ENCODE results near the gene TWIST2. TPM values are rescaled to one million over a fixed set of nuclear protein-coding genes. Genes with fewer than 3 reads are reported as not detected.

The TWIST2 gene
- total and polyA plus RNA-seq, 10 of the 15 experiments (the other 5 are each of a cell fraction or from before 2014, with no cell fraction given): not detected

DNA sequence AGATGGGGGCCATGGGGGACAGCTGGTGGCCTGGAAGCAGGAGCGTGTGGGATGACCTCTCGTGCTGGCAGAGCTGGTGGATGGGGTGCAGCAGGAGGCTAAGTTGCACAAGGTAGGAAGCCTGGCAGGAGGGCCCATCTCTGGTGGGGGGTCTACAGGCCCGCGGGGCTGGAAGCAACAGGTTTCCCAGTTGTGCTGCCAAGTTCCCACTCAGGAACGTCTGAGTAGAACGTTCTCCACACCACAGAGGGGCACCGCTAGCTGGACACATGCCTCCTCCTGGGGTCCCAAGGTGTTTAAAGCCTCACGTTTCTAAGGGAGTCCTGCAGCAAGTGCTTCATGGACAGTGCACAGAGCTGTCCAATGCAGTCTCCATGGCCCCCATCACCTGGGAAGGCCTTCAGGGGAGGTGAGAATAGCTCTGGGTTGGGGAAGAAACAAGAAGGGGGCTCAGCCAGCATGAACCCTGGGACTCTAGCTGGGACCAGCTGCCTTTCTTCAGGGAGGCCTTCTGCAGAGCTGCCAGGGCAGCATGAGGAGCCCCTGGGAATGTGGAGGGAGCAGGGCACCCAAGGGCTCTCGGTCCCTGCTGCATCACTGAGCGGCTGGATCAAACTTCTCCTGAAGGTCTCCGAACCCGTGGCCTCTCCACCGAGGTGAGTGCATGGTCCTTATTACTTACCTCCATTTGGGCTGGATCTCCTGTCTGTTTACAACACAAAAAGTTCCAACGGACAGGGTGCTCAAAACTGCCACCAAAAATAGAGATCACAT is 80.0 kb downstream of the TWIST2 start (continued):
- TF ChIP-seq, protein P1, sequence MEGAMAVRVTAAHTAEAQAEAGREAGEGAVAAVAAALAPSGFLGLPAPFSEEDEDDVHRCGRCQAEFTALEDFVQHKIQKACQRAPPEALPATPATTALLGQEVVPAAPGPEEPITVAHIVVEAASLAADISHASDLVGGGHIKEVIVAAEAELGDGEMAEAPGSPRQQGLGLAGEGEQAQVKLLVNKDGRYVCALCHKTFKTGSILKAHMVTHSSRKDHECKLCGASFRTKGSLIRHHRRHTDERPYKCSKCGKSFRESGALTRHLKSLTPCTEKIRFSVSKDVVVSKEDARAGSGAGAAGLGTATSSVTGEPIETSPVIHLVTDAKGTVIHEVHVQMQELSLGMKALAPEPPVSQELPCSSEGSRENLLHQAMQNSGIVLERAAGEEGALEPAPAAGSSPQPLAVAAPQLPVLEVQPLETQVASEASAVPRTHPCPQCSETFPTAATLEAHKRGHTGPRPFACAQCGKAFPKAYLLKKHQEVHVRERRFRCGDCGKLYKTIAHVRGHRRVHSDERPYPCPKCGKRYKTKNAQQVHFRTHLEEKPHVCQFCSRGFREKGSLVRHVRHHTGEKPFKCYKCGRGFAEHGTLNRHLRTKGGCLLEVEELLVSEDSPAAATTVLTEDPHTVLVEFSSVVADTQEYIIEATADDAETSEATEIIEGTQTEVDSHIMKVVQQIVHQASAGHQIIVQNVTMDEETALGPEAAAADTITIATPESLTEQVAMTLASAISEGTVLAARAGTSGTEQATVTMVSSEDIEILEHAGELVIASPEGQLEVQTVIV (IDR thresholded peaks at IDR 0.05; ENCODE audit: borderline replicate concordance, partially characterized antibody): no peak
- no peak for TF ChIP-seq IKZF1 (conservative IDR thresholded peaks at IDR 0.05)
- TF ChIP-seq IKZF2 (IDR thresholded peaks at IDR 0.05): no peak
- TF ChIP-seq NFXL1 (IDR thresholded peaks at IDR 0.05; ENCODE audit: borderline replicate concordance): no peak

DNA sequence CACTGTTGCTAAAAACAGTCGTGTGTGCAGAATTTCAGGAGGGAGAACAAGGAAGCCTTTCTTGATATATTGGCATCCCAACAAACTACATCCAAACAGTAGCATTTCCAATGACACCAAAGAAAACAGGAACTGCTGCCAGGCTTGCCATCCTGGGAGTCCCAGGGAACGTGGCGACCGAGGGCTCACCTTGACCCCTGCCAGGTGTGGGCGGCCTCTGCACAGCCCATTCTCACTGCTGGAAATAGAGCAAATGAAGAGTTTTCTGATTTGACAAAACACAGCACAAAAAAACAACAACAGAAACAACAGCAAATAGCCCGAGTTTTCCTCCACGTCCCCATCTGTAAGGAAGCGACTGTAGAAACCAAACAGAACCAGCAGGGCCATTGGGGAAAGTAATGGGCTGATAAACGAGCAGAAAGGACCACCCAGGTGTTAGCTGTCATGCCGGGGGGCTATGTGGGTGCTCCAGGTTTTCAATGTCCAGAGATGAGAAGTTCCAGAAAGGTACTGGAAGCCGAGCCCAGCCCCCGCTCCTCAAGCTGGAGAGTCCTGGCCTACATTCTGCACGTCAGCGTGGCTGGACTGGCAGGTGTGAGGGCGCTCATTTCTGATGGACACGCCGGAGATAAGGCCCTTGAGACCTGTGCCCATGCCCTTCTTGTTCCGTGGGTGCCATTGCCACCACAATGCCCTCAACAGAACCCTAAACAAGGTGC is 80.8 kb downstream of the TWIST2 start:
- DNase-seq (ENCODE audit: low read depth, low spot score) (no peak), ATAC-seq (no peak), FAIRE-seq (no peak)
- ChIA-PET CTCF (no interaction called here), SMC1A (ENCODE audit: uncharacterized antibody, unreplicated experiment) (no interaction called here), POLR2A (no interaction called here), RAD21 (ENCODE audit: unreplicated experiment) (no interaction called here)
- WGBS (ENCODE audit: insufficient coverage, insufficient replicate concordance, low lambda C conversion rate, missing lambda C conversion rate): 18% methylated on average over 18 of the region's 18 CpGs
- H3K79me2 ChIP-seq (ENCODE audit: control insufficient read depth, insufficient read depth, low read length): no peaks in the 10 kb centered on the region
- TF ChIP-seq HDAC2 (IDR thresholded peaks at IDR 0.05) (no peak), SREBF2 (IDR thresholded peaks at IDR 0.05; ENCODE audit: low read length) (no peak), CBX5 (IDR thresholded peaks at IDR 0.05; ENCODE audit: low read depth) (no peak), IRF4 (IDR thresholded peaks at IDR 0.05; ENCODE audit: low read depth, low read length) (no peak), NR2C2 (IDR thresholded peaks at IDR 0.05; ENCODE audit: borderline replicate concordance, control insufficient read depth, insufficient read length, low read depth) (no peak), NBN (IDR thresholded peaks at IDR 0.05) (no peak), SIN3A (IDR thresholded peaks at IDR 0.05; ENCODE audit: low read depth, low read length) (no peak), NFIC (IDR thresholded peaks at IDR 0.05; ENCODE audit: low read depth, low read length) (no peak), ZNF274 (IDR thresholded peaks at IDR 0.05; ENCODE audit: insufficient read depth, insufficient read length) (no peak), SUZ12 (IDR thresholded peaks at IDR 0.05; ENCODE audit: unreplicated experiment) (no peak), EGR1 (IDR thresholded peaks at IDR 0.05; ENCODE audit: borderline replicate concordance in 1 of 2, low read depth in 2 of 2, low read length in 2 of 2) (no peak), PAX8 (IDR thresholded peaks at IDR 0.05) (no peak), HDAC6 (IDR thresholded peaks at IDR 0.05; ENCODE audit: unreplicated experiment) (no peak), POU2F2 (IDR thresholded peaks at IDR 0.05; ENCODE audit: borderline replicate concordance, low read depth, low read length) (no peak)
- no peaks in the 10 kb centered on the region for H4K20me1 ChIP-seq (ENCODE audit: control insufficient read depth, insufficient read depth)
- no peaks in the 10 kb centered on the region for H3K36me3 ChIP-seq (ENCODE audit: control insufficient read depth in 2 of 2, insufficient read depth in 2 of 2, low read length in 1 of 2)
- H3K4me3 ChIP-seq: no peak overlapping the region
- no peak overlapping the region for H3K9ac ChIP-seq (ENCODE audit: control insufficient read depth, insufficient read depth, low read length)
- no peaks in the 10 kb centered on the region for H3K9me3 ChIP-seq (replicated peaks; ENCODE audit: control insufficient read depth, insufficient read depth, low read length)
- H3K27me3 ChIP-seq (replicated peaks in 1 of 2; ENCODE audit: control insufficient read depth in 2 of 2, insufficient read depth in 2 of 2, low read length in 1 of 2): peaks cover 2 to 6% of the 10 kb centered on the region in 2 experiments; a peak in 2 of 4 replicates
- no peaks in the 10 kb centered on the region for H3K4me1 ChIP-seq (ENCODE audit: control insufficient read depth, insufficient read depth, low read length)
- no TSS peak for BruUV-seq (replicated peaks)
- H3K4me2 ChIP-seq (ENCODE audit: control insufficient read depth, insufficient read depth): no peak overlapping the region
- intact Hi-C loops (cut with micrococcal nuclease; ENCODE audit: unreplicated experiment) (no loop called here), in situ Hi-C loops (cut with MboI) (no loop called here)
- no peak overlapping the region for H3K27ac ChIP-seq (ENCODE audit: control insufficient read depth, insufficient read depth)
- H2AFZ ChIP-seq (ENCODE audit: control insufficient read depth, low read depth, low read length): no peak overlapping the region
